Measurements from ENCODE around the gene FBXL3. TPM values are rescaled to one million over a fixed set of nuclear protein-coding genes. Genes with fewer than 3 reads are reported as not detected.
A peak's percentile ranks its signal among the peaks of the same experiment; 100 is the strongest.

Gene FBXL3
- total and polyA plus RNA-seq, 7 donors = 21.5 to 96.0 (median 60.0) TPM

DNA sequence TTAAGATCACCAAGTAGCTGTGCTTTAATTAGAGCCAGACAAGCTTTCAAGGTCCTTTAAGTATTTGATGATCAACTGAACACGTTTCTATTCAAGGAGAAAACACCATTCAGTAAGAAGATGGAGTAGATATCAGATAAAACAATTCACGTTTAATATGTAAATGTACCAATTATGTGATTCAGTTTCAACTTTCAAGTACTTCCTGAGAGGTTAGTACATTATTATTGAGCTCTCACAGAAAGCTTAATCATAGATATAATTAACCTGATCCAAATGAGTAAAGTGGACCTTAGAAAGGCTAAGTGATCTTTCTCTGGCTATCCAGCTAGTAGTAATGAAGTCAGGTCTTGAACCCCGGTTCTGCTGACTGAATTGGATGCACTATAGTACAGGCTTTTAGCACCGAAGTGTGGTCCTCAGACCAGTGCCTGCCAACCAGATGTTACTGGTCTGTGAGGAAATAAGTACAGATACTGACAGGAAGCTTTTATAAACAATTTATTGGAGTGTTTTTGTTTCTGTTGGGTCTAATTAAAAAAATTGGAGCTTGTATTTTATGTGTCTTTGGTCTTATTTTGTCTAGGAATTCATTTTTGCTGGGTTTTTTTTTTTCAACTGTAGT is 24.9 kb downstream of the FBXL3 start:
- intact Hi-C loops (cut with DNase I) = no loop called here
- Histone ChIP-seq H3K27ac (peak overlapping the region in 3 of 4 donors; percentile 20 to 46 (median 33)), H3K4me3 (no peak overlapping the region), H3K27me3 (no peaks in the 10 kb centered on the region), H3K36me3 (peaks cover 0 to 59% (median 10%) of the 10 kb centered on the region in 4 donors), H3K4me1 (peaks cover 0 to 56% (median 31%) of the 10 kb centered on the region in 4 donors), H3K9me3 (no peaks in the 10 kb centered on the region)
- TF ChIP-seq, protein P1, sequence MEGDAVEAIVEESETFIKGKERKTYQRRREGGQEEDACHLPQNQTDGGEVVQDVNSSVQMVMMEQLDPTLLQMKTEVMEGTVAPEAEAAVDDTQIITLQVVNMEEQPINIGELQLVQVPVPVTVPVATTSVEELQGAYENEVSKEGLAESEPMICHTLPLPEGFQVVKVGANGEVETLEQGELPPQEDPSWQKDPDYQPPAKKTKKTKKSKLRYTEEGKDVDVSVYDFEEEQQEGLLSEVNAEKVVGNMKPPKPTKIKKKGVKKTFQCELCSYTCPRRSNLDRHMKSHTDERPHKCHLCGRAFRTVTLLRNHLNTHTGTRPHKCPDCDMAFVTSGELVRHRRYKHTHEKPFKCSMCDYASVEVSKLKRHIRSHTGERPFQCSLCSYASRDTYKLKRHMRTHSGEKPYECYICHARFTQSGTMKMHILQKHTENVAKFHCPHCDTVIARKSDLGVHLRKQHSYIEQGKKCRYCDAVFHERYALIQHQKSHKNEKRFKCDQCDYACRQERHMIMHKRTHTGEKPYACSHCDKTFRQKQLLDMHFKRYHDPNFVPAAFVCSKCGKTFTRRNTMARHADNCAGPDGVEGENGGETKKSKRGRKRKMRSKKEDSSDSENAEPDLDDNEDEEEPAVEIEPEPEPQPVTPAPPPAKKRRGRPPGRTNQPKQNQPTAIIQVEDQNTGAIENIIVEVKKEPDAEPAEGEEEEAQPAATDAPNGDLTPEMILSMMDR (IDR thresholded peaks at IDR 0.05) = no peak
- no peak for TF ChIP-seq POLR2AphosphoS5 (IDR thresholded peaks at IDR 0.05)
- no peak for TF ChIP-seq POLR2A (IDR thresholded peaks at IDR 0.05)
- no peak for TF ChIP-seq EP300 (IDR thresholded peaks at IDR 0.05)
- DNase-seq = no peak
- 60 to 61% methylated on average over 4 of the region's 4 CpGs for WGBS, 2 donors

DNA sequence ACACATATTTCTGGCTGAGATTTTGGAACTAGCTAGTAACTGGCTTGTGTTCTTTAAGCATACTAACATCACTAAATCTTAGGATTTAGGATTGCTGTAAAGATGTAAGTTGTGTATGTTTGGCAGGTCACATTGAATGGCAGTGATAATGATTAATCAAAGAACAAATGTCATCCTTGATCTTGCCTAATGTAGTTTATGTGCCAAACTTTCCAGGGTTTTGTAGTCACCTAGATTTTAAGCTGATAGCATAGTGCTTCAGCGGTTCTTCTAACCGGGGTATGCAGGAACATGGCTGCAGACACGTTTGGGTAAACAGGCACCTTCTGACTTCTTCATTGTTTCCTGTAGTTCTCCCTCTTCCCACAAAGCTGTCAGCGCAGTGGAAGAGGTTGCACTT is 25.4 kb downstream of the FBXL3 start:
- peak overlapping the region in 3 of 4 donors; percentile 20 to 46 (median 33) for H3K27ac ChIP-seq
- intact Hi-C loops (cut with DNase I) = no loop called here

DNA sequence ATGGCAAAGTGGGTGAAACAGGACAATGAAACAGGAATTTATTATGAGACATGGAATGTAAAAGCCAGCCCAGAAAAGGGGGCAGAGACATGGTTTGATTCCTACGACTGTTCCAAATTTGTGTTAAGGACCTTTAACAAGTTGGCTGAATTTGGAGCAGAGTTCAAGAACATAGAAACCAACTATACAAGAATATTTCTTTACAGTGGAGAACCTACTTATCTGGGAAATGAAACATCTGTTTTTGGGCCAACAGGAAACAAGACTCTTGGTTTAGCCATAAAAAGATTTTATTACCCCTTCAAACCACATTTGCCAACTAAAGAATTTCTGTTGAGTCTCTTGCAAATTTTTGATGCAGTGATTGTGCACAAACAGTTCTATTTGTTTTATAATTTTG is 26.5 kb downstream of the FBXL3 start:
- H3K27me3 ChIP-seq = no peaks in the 10 kb centered on the region
- no peak for TF ChIP-seq EP300 (IDR thresholded peaks at IDR 0.05)
- H3K27ac ChIP-seq = peak overlapping the region in 1 of 4 donors; percentile 8
- peaks cover 0 to 47% (median 31%) of the 10 kb centered on the region in 4 donors for H3K4me1 ChIP-seq
- 13 to 36% methylated on average over 1 of the region's 1 CpG for WGBS, 2 donors
- H3K36me3 ChIP-seq = peaks cover 0 to 61% (median 8%) of the 10 kb centered on the region in 4 donors
- H3K9me3 ChIP-seq = no peaks in the 10 kb centered on the region
- intact Hi-C loops (cut with DNase I) = no loop called here
- DNase-seq = no peak
- no peak overlapping the region for H3K4me3 ChIP-seq

More for the DNA sequence above, 25.4 kb downstream of the FBXL3 start:
- H3K4me1 ChIP-seq = peaks cover 0 to 54% (median 31%) of the 10 kb centered on the region in 4 donors
- WGBS, 2 donors = 73 to 74% methylated on average over 4 of the region's 4 CpGs
- no peaks in the 10 kb centered on the region for H3K9me3 ChIP-seq
- no peak overlapping the region for H3K4me3 ChIP-seq
- peaks cover 0 to 58% (median 8%) of the 10 kb centered on the region in 4 donors for H3K36me3 ChIP-seq
- DNase-seq = no peak
- no peaks in the 10 kb centered on the region for H3K27me3 ChIP-seq
- TF ChIP-seq, protein P1 (IDR thresholded peaks at IDR 0.05) = no peak
- TF ChIP-seq POLR2A (IDR thresholded peaks at IDR 0.05) (no peak), EP300 (IDR thresholded peaks at IDR 0.05) (no peak)

DNA sequence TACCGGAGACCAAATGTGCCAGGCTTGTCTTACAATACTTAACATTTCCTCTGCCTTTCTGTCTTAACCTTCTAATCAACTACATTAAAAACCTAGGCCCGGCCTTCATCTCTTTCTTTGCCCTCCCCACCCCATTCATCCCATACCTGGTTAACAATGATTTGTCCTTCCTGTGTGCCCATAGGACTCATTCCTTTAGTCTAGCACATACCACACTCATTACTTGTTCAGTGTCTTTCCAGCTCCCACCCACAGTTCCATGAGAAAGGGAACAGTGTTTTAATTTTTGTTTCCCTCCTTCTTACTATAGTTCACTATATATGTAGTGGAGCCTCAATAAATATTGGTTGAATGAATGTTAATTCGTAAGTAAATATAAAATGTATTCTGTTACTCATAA is 32.7 kb downstream of the FBXL3 start:
- TF ChIP-seq EP300 (IDR thresholded peaks at IDR 0.05) = no peak
- peaks cover 0 to 27% (median 12%) of the 10 kb centered on the region in 4 donors for H3K4me1 ChIP-seq
- WGBS, 2 donors = 96 to 97% methylated on average over 3 of the region's 3 CpGs
- peak overlapping the region in 2 of 4 donors; percentile 90 to 93 for H3K27ac ChIP-seq
- H3K9me3 ChIP-seq = no peaks in the 10 kb centered on the region
- no peak for DNase-seq
- no peaks in the 10 kb centered on the region for H3K27me3 ChIP-seq
- intact Hi-C loops (cut with DNase I) = loop anchor here (10.0 kb wide), 2 partner anchors 331 to 349 kb away; partner anchors contain the start of gene MYCBP2
- H3K4me3 ChIP-seq = no peak overlapping the region
- H3K36me3 ChIP-seq = peaks cover 0 to 38% (median 2%) of the 10 kb centered on the region in 4 donors

DNA sequence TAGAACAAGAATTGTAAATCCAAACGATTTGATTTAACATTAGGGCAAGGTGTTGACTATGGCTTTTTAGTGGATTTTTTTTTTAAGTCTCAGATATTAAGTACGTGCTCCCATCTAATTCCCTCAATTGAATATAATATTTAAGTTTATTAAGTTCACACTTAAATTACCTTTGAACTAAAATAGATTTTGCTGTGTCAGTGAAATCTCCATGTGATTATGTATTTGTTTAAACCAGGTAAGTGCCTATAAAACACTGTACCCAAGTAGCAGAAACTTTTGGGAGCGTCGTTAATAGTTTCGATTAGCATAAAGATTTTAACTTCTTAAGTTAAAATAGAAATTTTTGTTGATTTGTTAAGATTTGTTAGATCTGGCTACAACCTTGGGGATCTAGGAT is 33.5 kb downstream of the FBXL3 start:
- Histone ChIP-seq H3K27ac (peak overlapping the region; percentile 79 to 93 (median 91)), H3K4me3 (no peak overlapping the region), H3K9me3 (no peaks in the 10 kb centered on the region), H3K4me1 (peaks cover 0 to 27% (median 12%) of the 10 kb centered on the region in 4 donors), H3K36me3 (peaks cover 0 to 30% (median 0%) of the 10 kb centered on the region in 4 donors), H3K27me3 (no peaks in the 10 kb centered on the region)
- WGBS, 2 donors = 81 to 86% methylated on average over 5 of the region's 5 CpGs
- TF ChIP-seq POLR2A (IDR thresholded peaks at IDR 0.05) (no peak), POLR2AphosphoS5 (IDR thresholded peaks at IDR 0.05) (no peak), EP300 (IDR thresholded peaks at IDR 0.05) (no peak)
- TF ChIP-seq, protein P1 (IDR thresholded peaks at IDR 0.05) = no peak
- DNase-seq = no peak
- intact Hi-C loops (cut with DNase I) = loop anchor here (2.0 to 10.0 kb wide), 4 partner anchors 33 to 349 kb away; partner anchors contain the start of genes FBXL3, KCTD12 and MYCBP2

Data from sigmoid colon (tissue), 7 donors.